Pancreas (tissue), 10 donors: ENCODE results near the gene CDKAL1. TPM values are rescaled to one million over a fixed set of nuclear protein-coding genes. Genes with fewer than 3 reads are reported as not detected.

ENCODE experiments used
- ATAC-seq, 4 donors: fragments of 200-7000 bp; cut with Tn5 transposase; one replicate each; pipeline versions ENCODE4 v1.8.0 to v1.9.1; 2020; ENCODE audit warnings: mild to moderate bottlenecking in 4 of 4, moderate library complexity in 4 of 4
- DNase-seq, 6 donors: peaks; one replicate each; pipeline ENCODE4 v3.0.0-alpha.2; 2020
- FAIRE-seq: peaks from 2 replicates; lab custom pipeline; 2012; peaks lifted over from hg19 to GRCh38; lab: Jason Lieb, UNC
- H3K27ac ChIP-seq, 4 donors: fragments of 200-600 bp; sonication (generic); 1 replicate in 3 of 4; 2 replicates in 1 of 4; pipeline versions ENCODE4 v1.5.0 to v1.8.0; 2020
- H3K27me3 ChIP-seq, 4 donors: fragments of 200-600 bp; one replicate each; pipeline ENCODE4 v1.8.0; 2021
- H3K36me3 ChIP-seq, 3 donors: fragments of 200-600 bp; sonication (generic) in 1 of 3; one replicate each; pipeline versions ENCODE4 v1.5.0 to v1.8.0; 2020 to 2021
- H3K4me1 ChIP-seq, 3 donors: fragments of 200-600 bp; one replicate each; pipeline ENCODE4 v1.8.0; 2021
- H3K4me3 ChIP-seq, 4 donors: fragments of 200-600 bp; sonication (generic) in 2 of 4; one replicate each; pipeline versions ENCODE4 v1.5.0 to v1.8.0; 2020 to 2021
- H3K9me3 ChIP-seq, 4 donors: fragments of 200-600 bp; one replicate each; pipeline ENCODE4 v1.8.0; 2021
- WGBS, 2 donors: extraction: QIAGEN DNeasy Blood & Tissue Kit; methylation state at CpG; one replicate each; pipeline ENCODE4 v1.1.7; 2013; 5-methylcytosine and 5-hydroxymethylcytosine counted together
- intact Hi-C, 3 donors: fragments of 100-400 bp; cut with DNase I; formaldehyde crosslinking; loops; one replicate each; pipeline versions ENCODE4 v1.11.1 to v1.14.2; 2022
- polyA plus RNA-seq, 2 donors: library from polyadenylated mRNA; stranded (reverse); fragments of 200-250 nt; gene quantifications; one replicate each; pipeline ENCODE4 v1.2.3, GENCODE V29; 2013
- total RNA-seq, 6 donors: library from RNA; stranded (reverse); fragmentation: NEBNext Ultra II Directional in 4 of 6; extraction: Animal tissue kit (Norgen Biotek cat#: 25700) in 4 of 6; gene quantifications; one replicate each; pipeline versions ENCODE4 v1.2.1 to v1.2.4, GENCODE V29; 2021 to 2023
- TF ChIP-seq, protein P1 (sequence below), 4 donors: fragments of 200-600 bp; sonication (generic) in 3 of 4; IDR thresholded peaks; one replicate each; pipeline versions ENCODE4 v1.5.0 to v1.8.0; 2021; ENCODE audit warnings: antibody characterized with exemption in 4 of 4
- donor health status: healthy with polysubstance abuse.
- donor health status: DM: no; HTN: no; CAD: no; lungs with moderate emphysema.
- donor health status: DM: no; HTN: no; CAD: no.
- donor health status: control.
- donor health status: control.
- donor health status: Bipolar disorder and iron deficiency.
- donor health status: DM: yes; HTN: yes; CAD: no.
- donor health status: DM: no; HTN: no; CAD: no.
- donor health status: DM: no; HTN: no; CAD: no.
- donor health status: DM: yes; HTN: yes; CAD: no.

CDKAL1 gene
- total and polyA plus RNA-seq, 8 donors: 3.3 to 11.7 (median 8.2) TPM

DNA sequence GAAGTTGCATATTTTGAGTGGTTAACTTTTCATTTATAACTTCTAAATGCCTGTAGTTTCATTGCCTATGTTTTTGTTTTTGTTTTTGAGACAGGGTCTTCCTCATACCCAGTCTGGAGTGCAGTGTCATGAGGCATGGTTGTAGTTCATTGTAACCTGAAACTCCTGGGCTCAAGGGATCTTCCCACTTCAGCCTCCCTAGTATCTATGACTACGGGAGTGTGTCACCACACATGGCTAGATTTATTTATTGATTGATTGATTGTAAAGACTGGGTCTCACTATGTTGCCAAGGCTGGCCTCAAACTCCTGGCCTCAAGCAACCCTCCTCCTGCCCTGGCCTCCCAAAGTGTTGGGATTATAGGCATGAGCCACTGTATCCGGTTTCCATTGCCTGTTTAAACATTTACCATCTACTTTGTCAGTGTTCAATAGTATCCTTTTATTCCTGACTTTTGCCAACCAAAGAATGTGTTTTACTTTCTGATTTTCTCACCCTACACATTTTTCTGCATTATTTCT lies 144.6 kb downstream of the CDKAL1 start:
- TF ChIP-seq, protein P1, sequence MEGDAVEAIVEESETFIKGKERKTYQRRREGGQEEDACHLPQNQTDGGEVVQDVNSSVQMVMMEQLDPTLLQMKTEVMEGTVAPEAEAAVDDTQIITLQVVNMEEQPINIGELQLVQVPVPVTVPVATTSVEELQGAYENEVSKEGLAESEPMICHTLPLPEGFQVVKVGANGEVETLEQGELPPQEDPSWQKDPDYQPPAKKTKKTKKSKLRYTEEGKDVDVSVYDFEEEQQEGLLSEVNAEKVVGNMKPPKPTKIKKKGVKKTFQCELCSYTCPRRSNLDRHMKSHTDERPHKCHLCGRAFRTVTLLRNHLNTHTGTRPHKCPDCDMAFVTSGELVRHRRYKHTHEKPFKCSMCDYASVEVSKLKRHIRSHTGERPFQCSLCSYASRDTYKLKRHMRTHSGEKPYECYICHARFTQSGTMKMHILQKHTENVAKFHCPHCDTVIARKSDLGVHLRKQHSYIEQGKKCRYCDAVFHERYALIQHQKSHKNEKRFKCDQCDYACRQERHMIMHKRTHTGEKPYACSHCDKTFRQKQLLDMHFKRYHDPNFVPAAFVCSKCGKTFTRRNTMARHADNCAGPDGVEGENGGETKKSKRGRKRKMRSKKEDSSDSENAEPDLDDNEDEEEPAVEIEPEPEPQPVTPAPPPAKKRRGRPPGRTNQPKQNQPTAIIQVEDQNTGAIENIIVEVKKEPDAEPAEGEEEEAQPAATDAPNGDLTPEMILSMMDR (IDR thresholded peaks at IDR 0.05): no peak
- intact Hi-C loops: no loop called here
- no peaks in the 10 kb centered on the region for H3K27me3 ChIP-seq
- DNase-seq: no peak
- H3K4me1 ChIP-seq: peaks cover 0 to 13% (median 0%) of the 10 kb centered on the region in 3 donors
- H3K9me3 ChIP-seq: no peaks in the 10 kb centered on the region
- ATAC-seq: no peak
- H3K4me3 ChIP-seq: no peak overlapping the region
- WGBS, 2 donors: 82 to 89% methylated on average over 2 of the region's 2 CpGs
- no peak overlapping the region for H3K27ac ChIP-seq
- no peaks in the 10 kb centered on the region for H3K36me3 ChIP-seq
- no peak for FAIRE-seq

DNA sequence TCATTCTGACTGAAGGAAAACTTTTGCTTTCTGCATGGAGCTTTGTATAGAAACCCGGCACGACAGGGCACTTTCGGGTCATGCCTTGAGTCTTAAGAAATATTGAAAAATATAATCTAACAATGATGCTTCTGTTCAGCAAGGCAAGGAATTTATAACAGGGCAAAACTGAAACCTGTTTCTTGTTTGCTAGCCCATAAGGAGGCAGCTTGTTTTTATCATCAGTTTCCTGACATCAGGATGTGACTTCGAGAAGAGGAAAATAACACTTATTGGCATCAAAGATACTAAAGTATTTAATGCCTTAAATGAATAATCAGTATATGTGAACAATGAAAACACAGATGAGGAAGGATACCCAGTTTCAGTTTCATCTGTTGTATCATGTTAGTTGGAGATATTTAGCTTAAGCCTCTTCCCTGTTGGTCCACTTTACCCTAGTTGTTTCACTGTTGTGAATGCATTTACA lies 146.5 kb downstream of the CDKAL1 start:
- DNase-seq: no peak
- 69 to 78% methylated on average over 4 of the region's 4 CpGs for WGBS, 2 donors
- H3K4me1 ChIP-seq: peaks cover 0 to 13% (median 0%) of the 10 kb centered on the region in 3 donors
- H3K27me3 ChIP-seq: no peaks in the 10 kb centered on the region
- H3K36me3 ChIP-seq: no peaks in the 10 kb centered on the region
- peak in 1 of 4 donors; percentile 22 for ATAC-seq
- FAIRE-seq: no peak
- H3K4me3 ChIP-seq: no peak overlapping the region
- no peaks in the 10 kb centered on the region for H3K9me3 ChIP-seq
- TF ChIP-seq, protein P1 (IDR thresholded peaks at IDR 0.05): no peak
- intact Hi-C loops: no loop called here
- no peak overlapping the region for H3K27ac ChIP-seq

DNA sequence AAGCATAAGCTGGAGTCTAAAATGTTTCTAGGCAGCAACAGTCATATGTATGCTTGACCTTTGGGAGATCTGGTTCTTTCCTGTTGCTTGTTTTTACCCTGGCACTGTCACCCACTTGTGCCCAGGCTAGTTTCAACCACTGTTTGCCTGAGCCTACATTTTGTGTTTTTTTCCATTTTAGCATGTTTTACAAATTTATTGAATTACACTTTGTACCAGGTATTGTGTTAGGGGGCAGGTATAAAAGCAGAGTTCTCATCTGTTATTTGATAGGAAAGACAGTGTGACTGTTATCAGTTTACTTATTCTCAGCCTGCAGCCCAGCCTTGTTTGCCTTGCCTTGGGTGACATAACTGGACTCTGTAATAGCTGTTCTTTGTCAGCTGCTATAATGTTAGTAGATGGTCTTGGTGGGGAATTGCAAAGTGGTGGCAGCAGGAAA lies 147.0 kb downstream of the CDKAL1 start:
- FAIRE-seq (no peak), ATAC-seq (peak in 3 of 4 donors; percentile 76 to 84 (median 76)), DNase-seq (no peak)
- intact Hi-C loops: no loop called here
- Histone ChIP-seq H3K36me3 (no peaks in the 10 kb centered on the region), H3K27ac (no peak overlapping the region), H3K9me3 (no peaks in the 10 kb centered on the region), H3K27me3 (no peaks in the 10 kb centered on the region), H3K4me1 (peaks cover 0 to 13% (median 0%) of the 10 kb centered on the region in 3 donors), H3K4me3 (no peak overlapping the region)
- TF ChIP-seq, protein P1 (IDR thresholded peaks at IDR 0.05): no peak

DNA sequence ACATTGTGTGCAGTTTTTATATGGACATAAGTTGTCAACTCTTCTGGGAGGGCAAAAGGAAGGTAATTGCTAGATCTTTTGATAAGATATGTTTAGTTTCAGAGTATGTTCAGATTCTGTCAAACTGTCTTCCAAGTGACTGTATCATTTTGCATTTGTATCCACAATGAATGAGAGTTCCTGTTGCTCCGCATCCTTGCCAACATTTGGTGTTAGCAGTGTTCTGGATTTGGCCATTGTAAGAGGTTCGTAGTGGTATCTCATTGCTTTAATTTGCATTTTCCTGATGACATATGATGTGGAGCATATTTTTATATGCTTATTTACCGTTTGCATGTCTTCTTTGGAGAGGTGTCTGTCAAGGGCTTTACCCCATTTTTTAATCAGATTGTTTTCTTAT lies 150.2 kb downstream of the CDKAL1 start:
- Histone ChIP-seq H3K9me3 (no peaks in the 10 kb centered on the region), H3K27ac (no peak overlapping the region), H3K4me3 (no peak overlapping the region), H3K4me1 (peaks cover 0 to 13% (median 0%) of the 10 kb centered on the region in 3 donors), H3K27me3 (no peaks in the 10 kb centered on the region), H3K36me3 (no peaks in the 10 kb centered on the region)
- TF ChIP-seq, protein P1 (IDR thresholded peaks at IDR 0.05): no peak
- no peak for FAIRE-seq
- intact Hi-C loops: no loop called here
- ATAC-seq: no peak
- 96 to 98% methylated on average over 3 of the region's 3 CpGs for WGBS, 2 donors
- no peak for DNase-seq

DNA sequence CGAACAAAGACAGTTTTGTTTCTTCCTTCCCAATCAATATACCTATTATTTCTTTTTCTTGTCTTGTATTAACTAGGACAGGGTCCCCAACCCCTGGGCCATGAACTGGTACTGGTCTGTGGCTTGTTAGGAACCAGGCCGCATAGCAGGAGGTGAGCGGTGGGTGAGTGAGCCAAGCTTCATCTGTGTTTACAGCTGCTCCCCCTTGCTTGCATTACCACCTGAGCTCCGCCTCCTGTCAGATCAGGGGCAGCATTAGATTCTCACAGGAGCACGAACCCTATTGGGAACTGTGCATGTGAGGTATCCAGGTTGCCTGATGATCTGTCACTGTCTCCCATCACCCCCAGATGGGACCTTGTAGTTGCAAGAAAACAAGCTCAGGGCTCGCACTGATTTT lies 151.9 kb downstream of the CDKAL1 start:
- WGBS, 2 donors: 90 to 94% methylated on average over 6 of the region's 6 CpGs
- DNase-seq (no peak), ATAC-seq (no peak), FAIRE-seq (no peak)
- Histone ChIP-seq H3K36me3 (no peaks in the 10 kb centered on the region), H3K27me3 (no peaks in the 10 kb centered on the region), H3K9me3 (no peaks in the 10 kb centered on the region), H3K4me3 (no peak overlapping the region), H3K4me1 (peaks cover 0 to 7% (median 0%) of the 10 kb centered on the region in 3 donors), H3K27ac (no peak overlapping the region)
- intact Hi-C loops: no loop called here
- TF ChIP-seq, protein P1 (IDR thresholded peaks at IDR 0.05): no peak
